Activated CD4-positive, alpha-beta T cell treated with anti-CD3 and anti-CD28 coated beads, Interleukin-2, amount 10 ng/mL, durations not matched to agents 7 days and 5 days (primary cell): ENCODE results near the gene HEATR1. TPM values are rescaled to one million over a fixed set of nuclear protein-coding genes. Genes with fewer than 3 reads are reported as not detected.

Source experiments
- CTCF ChIA-PET: fragments of 350-600 bp; sonication (Branson Sonifier 250); formaldehyde crosslinking; loops from one replicate; lab custom pipeline; 2021; ENCODE audit warnings: antibody characterized with exemption; lab: Charles Lee
- POLR2A ChIA-PET: fragments of 350-600 bp; sonication (Branson Sonifier 250); formaldehyde crosslinking; loops from one replicate; lab custom pipeline; 2021; ENCODE audit warnings: antibody characterized with exemption; lab: Charles Lee
- DNase-seq: peaks from one replicate; pipeline ENCODE4 v3.0.0-alpha.2; 2020
- H3K27ac Mint-ChIP-seq: one replicate; pipeline ENCODE4 v1.8.0; 2021; ENCODE audit warnings: mild to moderate bottlenecking, moderate library complexity, mixed read lengths
- H3K27me3 Mint-ChIP-seq: one replicate; pipeline ENCODE4 v1.8.0; 2021; ENCODE audit warnings: mixed read lengths
- H3K36me3 Mint-ChIP-seq: one replicate; pipeline ENCODE4 v1.8.0; 2021; ENCODE audit warnings: low read depth, mixed read lengths
- H3K4me1 Mint-ChIP-seq: one replicate; pipeline ENCODE4 v1.8.0; 2021; ENCODE audit warnings: mixed read lengths
- H3K4me3 Mint-ChIP-seq: one replicate; pipeline ENCODE4 v1.8.0; 2021; ENCODE audit warnings: mild to moderate bottlenecking, moderate library complexity, mixed read lengths
- H3K9me3 Mint-ChIP-seq: one replicate; pipeline ENCODE4 v1.8.0; 2021; ENCODE audit warnings: mixed read lengths
- total RNA-seq, 2 experiments: library from RNA; stranded (reverse); gene quantifications; one replicate each; pipeline ENCODE4 v1.2.3, GENCODE V29; 2021

HEATR1 gene
- total RNA-seq, 2 experiments from 2014 or later = 45.6 to 48.2 TPM

DNA sequence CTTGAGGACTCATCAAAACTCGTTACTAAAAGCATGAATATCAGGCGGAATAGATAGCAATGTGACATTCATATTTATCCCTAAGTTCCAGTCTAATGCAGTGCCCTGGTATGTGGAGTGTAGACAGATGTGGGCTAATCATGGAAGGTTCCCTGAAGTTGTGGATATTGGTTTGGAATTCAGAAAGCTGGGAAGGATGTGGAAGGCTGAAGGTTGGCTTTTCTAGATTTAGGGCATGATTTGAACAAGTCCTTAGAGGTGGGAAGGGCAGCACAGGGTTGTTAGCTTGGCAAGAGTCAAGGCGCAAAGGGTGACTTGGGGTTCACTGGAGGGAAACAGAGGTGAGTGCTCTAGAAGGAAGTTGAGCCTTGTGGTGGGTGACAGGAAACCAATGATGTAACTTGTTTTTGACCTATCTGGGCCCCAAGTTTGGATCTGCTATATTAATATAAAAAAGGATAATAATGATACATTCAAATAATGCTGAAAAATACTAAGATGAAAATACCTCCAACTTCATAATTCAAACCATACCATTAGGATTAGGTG, 58.6 kb downstream of the HEATR1 start:
- H3K4me1 Mint-ChIP-seq = peaks cover 24% of the 10 kb centered on the region
- POLR2A ChIA-PET = no interaction called here
- no peaks in the 10 kb centered on the region for H3K27me3 Mint-ChIP-seq
- H3K36me3 Mint-ChIP-seq = peaks cover 69% of the 10 kb centered on the region
- CTCF ChIA-PET = no interaction called here
- DNase-seq = no peak
- H3K4me3 Mint-ChIP-seq = no peak overlapping the region
- H3K27ac Mint-ChIP-seq = peak overlapping the region; percentile 78
- no peaks in the 10 kb centered on the region for H3K9me3 Mint-ChIP-seq

DNA sequence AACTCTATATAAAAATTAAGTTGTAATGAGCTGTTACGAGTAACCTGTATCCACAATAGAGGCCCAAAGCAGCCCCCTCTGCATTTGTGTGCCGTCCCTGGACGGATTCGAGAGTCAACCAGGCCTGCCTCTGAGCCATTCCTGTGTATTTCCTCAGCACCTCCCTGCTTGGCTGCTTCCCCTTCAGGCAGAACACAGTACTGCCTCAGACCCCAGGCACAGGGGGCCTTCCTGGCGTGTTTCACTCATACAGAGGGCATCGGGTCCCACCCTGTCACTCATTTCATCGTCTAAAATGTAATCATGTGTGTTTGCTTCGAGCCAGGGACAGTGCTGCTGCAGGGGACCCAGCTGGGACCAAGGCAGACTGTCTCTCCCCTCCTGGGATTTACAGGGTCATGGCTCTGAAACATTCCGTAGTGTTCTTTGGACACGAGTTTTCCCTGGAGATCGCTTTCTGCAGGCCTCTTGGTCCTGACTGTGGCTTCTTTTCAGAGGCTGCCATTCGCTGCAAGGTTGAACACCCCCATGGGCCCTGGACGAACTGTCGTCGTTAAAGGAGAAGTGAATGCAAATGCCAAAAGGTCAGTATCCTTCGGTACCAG, 61.1 kb downstream of the HEATR1 start:
- H3K36me3 Mint-ChIP-seq = peaks cover 76% of the 10 kb centered on the region
- POLR2A ChIA-PET = no interaction called here
- CTCF ChIA-PET = interaction anchor here (1.3 to 1.4 kb wide), 2 partner anchors 9 to 53 kb away, joined by 3 to 4 read pairs; no protein-coding TSS in a partner anchor
- H3K9me3 Mint-ChIP-seq = no peaks in the 10 kb centered on the region
- H3K27me3 Mint-ChIP-seq = no peaks in the 10 kb centered on the region
- no peak overlapping the region for H3K27ac Mint-ChIP-seq
- no peak overlapping the region for H3K4me3 Mint-ChIP-seq
- H3K4me1 Mint-ChIP-seq = peaks cover 27% of the 10 kb centered on the region
- no peak for DNase-seq

DNA sequence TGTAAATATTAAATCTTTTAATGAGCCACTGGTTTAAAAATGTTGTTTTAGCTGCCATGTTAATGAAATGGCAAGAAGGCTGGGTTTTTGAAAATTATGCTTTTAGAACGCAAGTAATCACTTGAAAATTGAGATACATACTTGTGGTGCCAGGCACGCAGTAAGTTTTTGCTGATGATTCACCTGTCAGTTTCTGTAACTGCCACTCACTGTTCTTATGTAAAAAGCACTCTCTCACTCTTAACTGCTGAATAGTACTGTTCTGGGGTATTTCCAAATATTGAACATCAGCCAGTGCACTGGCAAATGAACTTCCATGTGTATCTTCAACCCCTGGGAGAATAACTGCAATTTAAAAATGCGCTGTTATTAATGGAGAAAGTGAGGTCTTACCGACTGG, 62.6 kb downstream of the HEATR1 start:
- Mint-ChIP-seq H3K4me3 (no peak overlapping the region), H3K36me3 (peaks cover 70% of the 10 kb centered on the region), H3K9me3 (no peaks in the 10 kb centered on the region), H3K27me3 (no peaks in the 10 kb centered on the region), H3K27ac (no peak overlapping the region), H3K4me1 (peaks cover 27% of the 10 kb centered on the region)
- POLR2A ChIA-PET = no interaction called here
- CTCF ChIA-PET = no interaction called here
- DNase-seq = no peak

DNA sequence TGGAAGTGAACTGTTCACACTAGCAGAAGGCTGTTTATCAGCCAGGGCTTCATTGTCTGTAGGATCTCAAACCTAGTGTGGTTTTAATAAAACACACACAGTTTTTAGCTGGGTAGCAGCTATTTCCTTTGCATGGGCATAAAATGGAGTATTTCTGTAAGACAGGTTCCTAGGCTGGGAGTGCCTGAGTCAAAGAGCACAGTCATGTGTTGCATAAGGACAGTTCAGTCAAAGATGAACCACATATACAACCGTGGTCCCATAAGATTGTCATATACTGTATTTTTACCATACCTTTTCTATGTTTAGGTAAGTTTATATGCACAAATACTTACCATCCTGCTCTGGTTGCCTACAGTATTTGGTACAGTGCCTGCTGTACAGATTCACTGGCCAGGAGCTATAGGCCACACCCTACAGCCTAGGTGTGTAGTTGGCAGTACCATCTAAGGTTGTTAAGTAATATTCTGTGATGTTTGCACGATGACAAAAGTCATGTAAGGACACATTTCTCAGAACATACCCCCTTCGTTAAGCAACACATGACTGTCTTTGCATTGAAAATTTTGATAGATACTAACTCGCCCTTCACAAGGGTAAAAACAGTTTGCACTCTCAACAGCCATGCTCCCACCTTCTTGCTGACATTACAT, 63.4 kb downstream of the HEATR1 start:
- Mint-ChIP-seq H3K36me3 (peaks cover 70% of the 10 kb centered on the region), H3K4me3 (no peak overlapping the region), H3K27me3 (no peaks in the 10 kb centered on the region), H3K27ac (no peak overlapping the region), H3K9me3 (no peaks in the 10 kb centered on the region), H3K4me1 (peaks cover 22% of the 10 kb centered on the region)
- CTCF ChIA-PET = no interaction called here
- no peak for DNase-seq
- POLR2A ChIA-PET = no interaction called here

DNA sequence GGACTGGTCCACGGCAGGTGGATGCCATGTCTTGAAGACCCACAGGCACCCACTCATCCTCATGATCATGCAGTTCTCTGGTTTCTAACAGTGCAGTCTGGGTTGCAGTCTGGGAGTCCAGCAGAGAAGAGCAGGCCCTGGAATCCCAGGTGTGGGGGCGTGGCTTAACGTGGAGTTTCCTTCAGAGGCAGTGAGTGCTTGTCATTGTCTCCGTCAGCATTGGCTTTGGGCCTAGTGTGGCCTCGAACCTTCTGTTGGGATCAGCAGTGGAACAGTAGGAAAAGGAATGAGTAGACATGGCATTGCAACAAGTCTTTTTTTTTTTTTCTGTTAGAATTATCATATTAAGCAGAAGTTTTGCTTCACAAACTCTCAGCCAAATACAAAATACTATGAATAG, 67.8 kb downstream of the HEATR1 start:
- CTCF ChIA-PET = interaction anchor here (0.6 to 1.3 kb wide), 2 partner anchors 14 to 1145 kb away, joined by 3 to 5 read pairs; no protein-coding TSS in a partner anchor
- Mint-ChIP-seq H3K9me3 (no peaks in the 10 kb centered on the region), H3K4me1 (peaks cover 29% of the 10 kb centered on the region), H3K27ac (no peak overlapping the region), H3K36me3 (peaks cover 49% of the 10 kb centered on the region), H3K4me3 (no peak overlapping the region), H3K27me3 (no peaks in the 10 kb centered on the region)
- no peak for DNase-seq
- POLR2A ChIA-PET = no interaction called here

DNA sequence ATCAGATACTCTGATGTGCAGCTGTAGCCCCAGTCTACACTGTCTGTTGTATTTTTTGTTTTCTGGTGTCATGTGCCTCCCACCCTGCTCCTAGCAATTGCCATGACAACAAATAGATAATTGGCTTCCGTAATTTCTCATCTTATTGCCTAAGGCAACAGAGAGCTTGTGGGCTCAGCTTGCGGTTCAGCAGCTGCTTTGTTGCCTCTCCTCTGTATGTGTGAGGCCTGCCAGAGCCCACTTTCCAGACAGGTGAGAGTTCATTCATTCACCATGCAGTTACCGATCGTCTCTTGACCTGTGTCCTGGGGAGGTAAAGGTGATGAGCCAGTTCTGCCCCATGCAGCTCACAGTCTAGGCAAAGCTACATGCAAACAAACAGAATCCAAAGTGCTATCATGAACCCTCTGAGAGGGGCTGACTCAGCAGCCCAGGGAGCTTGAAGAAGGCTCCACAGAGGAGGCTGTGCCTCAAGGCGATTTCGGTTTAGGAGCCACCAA, 68.6 kb downstream of the HEATR1 start:
- H3K4me3 Mint-ChIP-seq = no peak overlapping the region
- POLR2A ChIA-PET = no interaction called here
- CTCF ChIA-PET = interaction anchor here (0.6 to 1.3 kb wide), 3 partner anchors 13 to 1144 kb away, joined by 3 to 5 read pairs (median 3); no protein-coding TSS in a partner anchor
- peaks cover 48% of the 10 kb centered on the region for H3K36me3 Mint-ChIP-seq
- no peaks in the 10 kb centered on the region for H3K9me3 Mint-ChIP-seq
- H3K27ac Mint-ChIP-seq = no peak overlapping the region
- H3K4me1 Mint-ChIP-seq = peaks cover 33% of the 10 kb centered on the region
- H3K27me3 Mint-ChIP-seq = no peaks in the 10 kb centered on the region
- no peak for DNase-seq

DNA sequence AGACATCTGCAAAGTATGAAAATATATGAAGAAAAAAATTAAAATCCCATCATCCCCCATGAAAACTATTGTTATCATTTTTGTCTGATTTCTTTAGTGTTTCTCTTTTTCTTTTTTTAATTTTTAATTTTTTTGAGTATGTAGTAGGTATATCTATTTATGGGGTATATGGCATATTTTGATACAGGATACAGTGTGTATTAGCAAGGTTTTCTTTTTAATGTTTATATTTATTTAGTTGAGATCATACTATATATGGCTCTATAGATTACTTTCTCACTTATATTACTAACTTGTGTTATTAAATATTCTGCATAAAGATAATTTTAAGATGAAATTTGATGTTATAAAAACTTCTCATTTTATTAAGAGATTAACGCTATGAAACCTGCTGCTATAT, 69.1 kb downstream of the HEATR1 start:
- Mint-ChIP-seq H3K27ac (no peak overlapping the region), H3K4me3 (no peak overlapping the region), H3K27me3 (no peaks in the 10 kb centered on the region), H3K4me1 (peaks cover 37% of the 10 kb centered on the region), H3K36me3 (peaks cover 51% of the 10 kb centered on the region), H3K9me3 (no peaks in the 10 kb centered on the region)
- CTCF ChIA-PET = interaction anchor here (0.8 to 1.3 kb wide), 3 partner anchors 9 to 15 kb away, joined by 3 to 5 read pairs (median 3); no protein-coding TSS in a partner anchor
- no peak for DNase-seq
- POLR2A ChIA-PET = no interaction called here

DNA sequence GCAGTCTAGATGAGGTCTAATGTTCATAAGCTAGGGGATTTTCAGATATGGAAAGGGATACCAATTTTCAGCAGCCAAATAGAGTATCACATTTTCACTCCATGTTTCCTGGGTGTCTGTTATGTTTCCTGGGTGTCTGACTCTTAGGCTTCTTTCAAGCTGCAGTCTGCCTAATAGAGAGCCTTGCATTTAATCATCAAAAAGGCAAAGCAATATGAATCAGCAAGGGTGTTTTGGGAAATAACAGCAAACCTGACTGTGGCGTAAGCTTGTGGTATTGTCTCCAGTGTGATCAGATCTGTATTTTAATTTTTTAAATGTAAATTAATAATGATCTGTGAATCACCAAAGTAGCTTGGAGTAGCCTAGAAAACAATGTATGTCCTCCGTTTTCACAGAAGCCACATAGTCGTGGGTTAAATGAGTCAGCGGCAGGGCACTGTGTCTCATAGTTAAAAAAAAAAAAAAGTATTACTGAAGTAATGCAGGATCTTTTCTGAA, 70.1 kb downstream of the HEATR1 start:
- H3K9me3 Mint-ChIP-seq = no peaks in the 10 kb centered on the region
- no peaks in the 10 kb centered on the region for H3K27me3 Mint-ChIP-seq
- POLR2A ChIA-PET = no interaction called here
- peak overlapping the region; percentile 68 for H3K27ac Mint-ChIP-seq
- DNase-seq = peak; percentile 24
- H3K36me3 Mint-ChIP-seq = peaks cover 46% of the 10 kb centered on the region
- peaks cover 38% of the 10 kb centered on the region for H3K4me1 Mint-ChIP-seq
- no peak overlapping the region for H3K4me3 Mint-ChIP-seq
- CTCF ChIA-PET = interaction anchor here (0.8 to 1.4 kb wide), 4 partner anchors 8 to 50 kb away, joined by 3 to 4 read pairs (median 3); no protein-coding TSS in a partner anchor

DNA sequence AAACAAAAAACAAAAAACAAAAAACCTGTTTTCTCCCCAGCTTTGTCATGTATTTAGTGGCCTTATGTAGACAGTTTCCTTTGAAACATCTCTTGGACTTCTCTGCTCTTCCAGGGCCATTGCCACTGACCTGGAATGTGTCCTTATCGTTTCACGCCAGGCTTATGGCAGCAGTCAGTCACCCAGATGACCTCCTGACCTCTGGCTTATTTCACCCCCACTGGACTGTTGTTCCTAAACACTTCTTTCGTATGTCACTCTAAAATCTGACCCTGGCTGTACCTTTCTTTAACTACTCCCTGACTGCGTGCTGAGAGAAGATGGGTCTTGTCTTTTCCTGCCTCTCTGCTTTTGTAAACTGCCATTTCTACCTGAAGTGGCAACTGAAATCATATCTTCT, 71.5 kb downstream of the HEATR1 start:
- Mint-ChIP-seq H3K36me3 (peaks cover 40% of the 10 kb centered on the region), H3K27ac (peak overlapping the region; percentile 31), H3K4me1 (peaks cover 43% of the 10 kb centered on the region), H3K9me3 (no peaks in the 10 kb centered on the region), H3K27me3 (no peaks in the 10 kb centered on the region), H3K4me3 (no peak overlapping the region)
- POLR2A ChIA-PET = no interaction called here
- CTCF ChIA-PET = no interaction called here
- DNase-seq = no peak

DNA sequence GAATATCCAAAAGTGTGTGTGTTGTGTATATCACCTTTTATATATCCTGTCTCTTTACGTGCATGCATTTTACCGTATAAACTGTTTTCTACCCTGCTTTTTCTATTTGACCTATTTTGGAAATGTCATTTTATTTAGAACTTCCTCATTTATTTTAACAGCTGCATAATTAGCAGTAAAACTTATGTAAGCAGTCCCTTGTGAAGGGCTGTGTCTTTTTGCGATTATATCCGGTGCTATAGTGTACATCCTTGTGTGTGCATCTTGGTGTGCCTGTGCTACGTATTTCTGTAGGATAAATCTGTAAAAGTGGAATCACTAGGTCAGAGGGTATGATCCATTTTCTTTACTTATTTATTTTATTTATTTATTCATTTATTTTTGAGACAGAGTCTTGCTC, 73.4 kb downstream of the HEATR1 start:
- Mint-ChIP-seq H3K9me3 (no peaks in the 10 kb centered on the region), H3K27me3 (no peaks in the 10 kb centered on the region), H3K4me3 (no peak overlapping the region), H3K36me3 (peaks cover 44% of the 10 kb centered on the region), H3K27ac (no peak overlapping the region), H3K4me1 (peaks cover 52% of the 10 kb centered on the region)
- POLR2A ChIA-PET = no interaction called here
- no peak for DNase-seq
- CTCF ChIA-PET = no interaction called here

DNA sequence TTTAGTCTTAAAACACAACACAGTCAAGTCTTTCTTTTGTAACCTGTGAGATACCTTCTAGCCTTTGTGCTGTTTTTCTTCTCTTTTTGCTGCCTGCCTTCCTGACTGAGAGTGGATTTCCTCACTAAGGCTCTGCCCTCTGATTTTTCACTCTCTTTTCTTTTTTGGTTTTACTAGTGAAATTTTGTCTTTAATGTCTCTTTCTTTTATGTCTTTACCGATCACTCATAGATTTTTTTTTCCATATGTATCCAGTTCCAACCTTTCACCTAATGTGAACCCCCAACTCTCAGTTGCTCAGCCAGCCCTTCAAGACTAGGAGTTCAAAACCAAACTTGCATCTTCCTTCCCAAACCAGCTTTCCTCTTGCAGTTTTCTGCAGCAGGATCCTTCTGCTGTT, 74.0 kb downstream of the HEATR1 start:
- Mint-ChIP-seq H3K4me1 (peaks cover 55% of the 10 kb centered on the region), H3K27me3 (no peaks in the 10 kb centered on the region), H3K36me3 (peaks cover 46% of the 10 kb centered on the region), H3K9me3 (no peaks in the 10 kb centered on the region), H3K4me3 (no peak overlapping the region), H3K27ac (no peak overlapping the region)
- no peak for DNase-seq
- CTCF ChIA-PET = interaction anchor here (0.6 kb wide), 1 partner anchor 140 kb away, joined by 3 read pairs; no protein-coding TSS in a partner anchor
- POLR2A ChIA-PET = no interaction called here

DNA sequence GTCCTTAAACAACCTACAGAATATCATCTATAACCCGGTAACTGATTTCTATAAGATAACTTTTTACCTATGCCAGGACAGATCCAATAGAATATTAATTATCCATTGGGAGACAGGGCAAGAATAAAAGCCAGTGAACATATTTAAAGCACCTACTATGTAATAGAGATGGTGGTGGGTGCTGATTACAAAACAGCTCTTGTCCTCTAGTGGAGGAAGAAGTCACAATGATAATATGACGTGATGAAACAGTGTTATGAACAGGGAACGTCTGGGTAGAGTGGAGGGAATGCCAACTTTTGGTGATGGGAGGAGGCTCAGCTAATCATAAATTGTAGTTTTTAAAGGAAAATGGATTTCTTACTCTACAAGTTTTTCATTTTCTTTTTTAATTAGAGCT, 78.2 kb downstream of the HEATR1 start:
- Mint-ChIP-seq H3K36me3 (peaks cover 35% of the 10 kb centered on the region), H3K9me3 (no peaks in the 10 kb centered on the region), H3K4me3 (no peak overlapping the region), H3K4me1 (peaks cover 44% of the 10 kb centered on the region), H3K27ac (no peak overlapping the region), H3K27me3 (no peaks in the 10 kb centered on the region)
- no peak for DNase-seq
- ChIA-PET POLR2A (no interaction called here), CTCF (interaction anchor here (0.6 kb wide), 1 partner anchor 9 kb away, joined by 3 read pairs; no protein-coding TSS in a partner anchor)

DNA sequence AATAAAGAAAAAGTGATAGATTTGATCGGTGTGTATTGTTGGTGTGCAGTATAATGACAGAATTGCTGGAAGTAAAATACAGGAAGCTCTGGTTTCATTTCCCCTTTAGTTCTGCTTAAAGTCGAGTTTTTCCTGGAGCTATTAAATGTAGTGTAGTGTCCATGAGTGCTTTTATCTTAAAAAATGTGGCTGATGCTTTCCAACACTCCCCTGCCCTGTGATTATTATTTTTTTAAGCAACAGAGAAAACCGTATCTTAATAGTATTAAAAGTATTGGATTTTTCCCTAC, 79.5 kb downstream of the HEATR1 start:
- POLR2A ChIA-PET = no interaction called here
- peaks cover 35% of the 10 kb centered on the region for H3K4me1 Mint-ChIP-seq

More for the DNA sequence above, 79.5 kb downstream of the HEATR1 start:
- H3K4me3 Mint-ChIP-seq = peak overlapping the region; percentile 95
- peak overlapping the region; percentile 98 for H3K27ac Mint-ChIP-seq
- H3K36me3 Mint-ChIP-seq = peaks cover 34% of the 10 kb centered on the region
- H3K9me3 Mint-ChIP-seq = peaks cover 5% of the 10 kb centered on the region
- CTCF ChIA-PET = interaction anchor here (0.6 to 0.7 kb wide), 2 partner anchors 39 to 64 kb away, joined by 4 to 5 read pairs; no protein-coding TSS in a partner anchor
- no peaks in the 10 kb centered on the region for H3K27me3 Mint-ChIP-seq
- no peak for DNase-seq
